ENCODE results near the gene PFKP. TPM values are rescaled to one million over a fixed set of nuclear protein-coding genes. Genes with fewer than 3 reads are reported as not detected.

Gene PFKP
- total and polyA plus RNA-seq, 2 donors: 40.7 to 118 TPM

GRCh38 chr10:3074145-3074665 lies 6.9 kb downstream of the PFKP start:
- Histone ChIP-seq H3K27ac (ENCODE audit: low read depth in 1 of 2, low read length in 1 of 2) (no peak overlapping the region), H3K36me3 (ENCODE audit: control insufficient read depth in 2 of 2, insufficient read depth in 2 of 2, low read length in 1 of 2) (peaks cover 7 to 18% of the 10 kb centered on the region in 2 donors), H3K27me3 (ENCODE audit: control insufficient read depth in 2 of 2, insufficient read depth in 1 of 2, low read length in 1 of 2) (no peaks in the 10 kb centered on the region), H3K9me3 (ENCODE audit: control insufficient read depth in 2 of 2, insufficient read depth in 1 of 2, low read length in 1 of 2) (no peaks in the 10 kb centered on the region), H3K4me3 (ENCODE audit: low read length in 2 of 2) (no peak overlapping the region), H3K4me1 (ENCODE audit: control insufficient read depth in 2 of 2, insufficient read depth in 2 of 2, low read length in 2 of 2) (peaks cover 0 to 7% of the 10 kb centered on the region in 2 donors)
- WGBS: 94% methylated on average over 7 of the region's 7 CpGs
- no peak for DNase-seq (ENCODE audit: low read depth in 6 of 9, low spot score in 9 of 9)

GRCh38 chr10:3074985-3075600 lies 7.7 kb downstream of the PFKP start:
- 97% methylated on average over 10 of the region's 10 CpGs for WGBS
- H3K27me3 ChIP-seq (ENCODE audit: control insufficient read depth in 2 of 2, insufficient read depth in 1 of 2, low read length in 1 of 2): no peaks in the 10 kb centered on the region
- H3K9me3 ChIP-seq (ENCODE audit: control insufficient read depth in 2 of 2, insufficient read depth in 1 of 2, low read length in 1 of 2): no peaks in the 10 kb centered on the region
- no peaks in the 10 kb centered on the region for H3K4me1 ChIP-seq (ENCODE audit: control insufficient read depth in 2 of 2, insufficient read depth in 2 of 2, low read length in 2 of 2)
- H3K27ac ChIP-seq (ENCODE audit: low read depth in 1 of 2, low read length in 1 of 2): no peak overlapping the region
- peaks cover 11 to 18% of the 10 kb centered on the region in 2 donors for H3K36me3 ChIP-seq (ENCODE audit: control insufficient read depth in 2 of 2, insufficient read depth in 2 of 2, low read length in 1 of 2)
- no peak for DNase-seq (ENCODE audit: low read depth in 6 of 9, low spot score in 9 of 9)
- no peak overlapping the region for H3K4me3 ChIP-seq (ENCODE audit: low read length in 2 of 2)

GRCh38 chr10:3076138-3076537 lies 8.8 kb downstream of the PFKP start:
- Histone ChIP-seq H3K4me1 (ENCODE audit: control insufficient read depth in 2 of 2, insufficient read depth in 2 of 2, low read length in 2 of 2) (no peaks in the 10 kb centered on the region), H3K36me3 (ENCODE audit: control insufficient read depth in 2 of 2, insufficient read depth in 2 of 2, low read length in 1 of 2) (peaks cover 11 to 17% of the 10 kb centered on the region in 2 donors), H3K27me3 (ENCODE audit: control insufficient read depth in 2 of 2, insufficient read depth in 1 of 2, low read length in 1 of 2) (no peaks in the 10 kb centered on the region), H3K9me3 (ENCODE audit: control insufficient read depth in 2 of 2, insufficient read depth in 1 of 2, low read length in 1 of 2) (no peaks in the 10 kb centered on the region), H3K27ac (ENCODE audit: low read depth in 1 of 2, low read length in 1 of 2) (no peak overlapping the region), H3K4me3 (ENCODE audit: low read length in 2 of 2) (no peak overlapping the region)
- DNase-seq (ENCODE audit: low read depth in 6 of 9, low spot score in 9 of 9): no peak
- 92% methylated on average over 16 of the region's 16 CpGs for WGBS

GRCh38 chr10:3077509-3077908 lies 10.2 kb downstream of the PFKP start:
- H3K4me1 ChIP-seq (ENCODE audit: control insufficient read depth in 2 of 2, insufficient read depth in 2 of 2, low read length in 2 of 2): no peaks in the 10 kb centered on the region
- H3K4me3 ChIP-seq (ENCODE audit: low read length in 2 of 2): no peak overlapping the region
- H3K9me3 ChIP-seq (ENCODE audit: control insufficient read depth in 2 of 2, insufficient read depth in 1 of 2, low read length in 1 of 2): no peaks in the 10 kb centered on the region
- peaks cover 8 to 18% of the 10 kb centered on the region in 2 donors for H3K36me3 ChIP-seq (ENCODE audit: control insufficient read depth in 2 of 2, insufficient read depth in 2 of 2, low read length in 1 of 2)
- H3K27me3 ChIP-seq (ENCODE audit: control insufficient read depth in 2 of 2, insufficient read depth in 1 of 2, low read length in 1 of 2): no peaks in the 10 kb centered on the region
- no peak for DNase-seq (ENCODE audit: low read depth in 6 of 9, low spot score in 9 of 9)
- 96% methylated on average over 5 of the region's 5 CpGs for WGBS
- no peak overlapping the region for H3K27ac ChIP-seq (ENCODE audit: low read depth in 1 of 2, low read length in 1 of 2)

- Histone ChIP-seq H3K4me3 (ENCODE audit: low read length in 2 of 2) (no peak overlapping the region), H3K4me1 (ENCODE audit: control insufficient read depth in 2 of 2, insufficient read depth in 2 of 2, low read length in 2 of 2) (no peaks in the 10 kb centered on the region), H3K9me3 (ENCODE audit: control insufficient read depth in 2 of 2, insufficient read depth in 1 of 2, low read length in 1 of 2) (no peaks in the 10 kb centered on the region), H3K27me3 (ENCODE audit: control insufficient read depth in 2 of 2, insufficient read depth in 1 of 2, low read length in 1 of 2) (no peaks in the 10 kb centered on the region), H3K36me3 (ENCODE audit: control insufficient read depth in 2 of 2, insufficient read depth in 2 of 2, low read length in 1 of 2) (peaks cover 12 to 18% of the 10 kb centered on the region in 2 donors), H3K27ac (ENCODE audit: low read depth in 1 of 2, low read length in 1 of 2) (no peak overlapping the region)
- WGBS: 93% methylated on average over 10 of the region's 10 CpGs
- DNase-seq (ENCODE audit: low read depth in 6 of 9, low spot score in 9 of 9): no peak
Observed at GRCh38 chr10:3077940-3078630, 10.7 kb downstream of the PFKP start.

GRCh38 chr10:3081383-3081981 lies 14.1 kb downstream of the PFKP start:
- Histone ChIP-seq H3K4me3 (ENCODE audit: low read length in 2 of 2) (no peak overlapping the region), H3K27ac (ENCODE audit: low read depth in 1 of 2, low read length in 1 of 2) (no peak overlapping the region), H3K9me3 (ENCODE audit: control insufficient read depth in 2 of 2, insufficient read depth in 1 of 2, low read length in 1 of 2) (no peaks in the 10 kb centered on the region), H3K27me3 (ENCODE audit: control insufficient read depth in 2 of 2, insufficient read depth in 1 of 2, low read length in 1 of 2) (no peaks in the 10 kb centered on the region), H3K4me1 (ENCODE audit: control insufficient read depth in 2 of 2, insufficient read depth in 2 of 2, low read length in 2 of 2) (no peaks in the 10 kb centered on the region), H3K36me3 (ENCODE audit: control insufficient read depth in 2 of 2, insufficient read depth in 2 of 2, low read length in 1 of 2) (peaks cover 12 to 24% of the 10 kb centered on the region in 2 donors)
- 95% methylated on average over 8 of the region's 8 CpGs for WGBS
- DNase-seq (ENCODE audit: low read depth in 6 of 9, low spot score in 9 of 9): no peak

- Histone ChIP-seq H3K36me3 (ENCODE audit: control insufficient read depth in 2 of 2, insufficient read depth in 2 of 2, low read length in 1 of 2) (peaks cover 12 to 30% of the 10 kb centered on the region in 2 donors), H3K4me1 (ENCODE audit: control insufficient read depth in 2 of 2, insufficient read depth in 2 of 2, low read length in 2 of 2) (no peaks in the 10 kb centered on the region), H3K9me3 (ENCODE audit: control insufficient read depth in 2 of 2, insufficient read depth in 1 of 2, low read length in 1 of 2) (no peaks in the 10 kb centered on the region), H3K4me3 (ENCODE audit: low read length in 2 of 2) (no peak overlapping the region), H3K27me3 (ENCODE audit: control insufficient read depth in 2 of 2, insufficient read depth in 1 of 2, low read length in 1 of 2) (no peaks in the 10 kb centered on the region), H3K27ac (ENCODE audit: low read depth in 1 of 2, low read length in 1 of 2) (no peak overlapping the region)
- no peak for DNase-seq (ENCODE audit: low read depth in 6 of 9, low spot score in 9 of 9)
- WGBS: 97% methylated on average over 15 of the region's 15 CpGs
Observed at GRCh38 chr10:3082290-3082689, 14.9 kb downstream of the PFKP start.

- H3K27ac ChIP-seq (ENCODE audit: low read depth in 1 of 2, low read length in 1 of 2): no peak overlapping the region
- H3K27me3 ChIP-seq (ENCODE audit: control insufficient read depth in 2 of 2, insufficient read depth in 1 of 2, low read length in 1 of 2): no peaks in the 10 kb centered on the region
- H3K9me3 ChIP-seq (ENCODE audit: control insufficient read depth in 2 of 2, insufficient read depth in 1 of 2, low read length in 1 of 2): no peaks in the 10 kb centered on the region
- no peaks in the 10 kb centered on the region for H3K4me1 ChIP-seq (ENCODE audit: control insufficient read depth in 2 of 2, insufficient read depth in 2 of 2, low read length in 2 of 2)
- H3K36me3 ChIP-seq (ENCODE audit: control insufficient read depth in 2 of 2, insufficient read depth in 2 of 2, low read length in 1 of 2): peaks cover 8 to 29% of the 10 kb centered on the region in 2 donors
- 89% methylated on average over 20 of the region's 20 CpGs for WGBS
- no peak for DNase-seq (ENCODE audit: low read depth in 6 of 9, low spot score in 9 of 9)
- no peak overlapping the region for H3K4me3 ChIP-seq (ENCODE audit: low read length in 2 of 2)
Observed at GRCh38 chr10:3085785-3086567, 18.6 kb downstream of the PFKP start.
